HG03175 (cell line): ENCODE results near the gene SLC9C1.

Experiments
- ATAC-seq: cut with Tn5 transposase; IDR thresholded peaks from one replicate; pipeline ENCODE4 v1.9.1; 2021; ENCODE audit warnings: mild to moderate bottlenecking, moderate library complexity; ENCODE audit not compliant: unreplicated experiment

Gene SLC9C1

GRCh38 chr3:112132975-112133448 lies 161.0 kb downstream of the SLC9C1 start, which contains the start of gene GCSAM:
GCSAM (minus strand) TSS chr3:112133248; CDS start chr3:112133120, 128 bp downstream.
- peak; percentile 73 for ATAC-seq

- no peak for ATAC-seq
Measured at GRCh38 chr3:112132554-112132953, 161.5 kb downstream of the SLC9C1 start.

- ATAC-seq = no peak
Measured at GRCh38 chr3:112132088-112132487, 161.9 kb downstream of the SLC9C1 start.

- ATAC-seq = no peak
Measured at GRCh38 chr3:112131111-112131510, 162.9 kb downstream of the SLC9C1 start.

- ATAC-seq = no peak
Measured at GRCh38 chr3:112130638-112130993, 163.4 kb downstream of the SLC9C1 start.

GRCh38 chr3:112129925-112130637 lies 163.9 kb downstream of the SLC9C1 start:
- no peak for ATAC-seq

- peak; percentile 71 for ATAC-seq
Measured at GRCh38 chr3:112128843-112129727, 164.9 kb downstream of the SLC9C1 start.

GRCh38 chr3:112127522-112128494 lies 166.2 kb downstream of the SLC9C1 start:
- peak; percentile 21 for ATAC-seq

GRCh38 chr3:112126511-112126911 lies 167.5 kb downstream of the SLC9C1 start:
- ATAC-seq = no peak

GRCh38 chr3:112124907-112125607 lies 169.0 kb downstream of the SLC9C1 start:
- ATAC-seq = no peak

GRCh38 chr3:112123548-112123947 lies 170.5 kb downstream of the SLC9C1 start:
- no peak for ATAC-seq

- ATAC-seq = no peak
Measured at GRCh38 chr3:112122870-112123269, 171.1 kb downstream of the SLC9C1 start.

- no peak for ATAC-seq
Measured at GRCh38 chr3:112121577-112122547, 172.2 kb downstream of the SLC9C1 start.

- ATAC-seq = no peak
Measured at GRCh38 chr3:112119962-112120836, 173.8 kb downstream of the SLC9C1 start.

- no peak for ATAC-seq
Measured at GRCh38 chr3:112117841-112118571, 176.0 kb downstream of the SLC9C1 start.

- no peak for ATAC-seq
Measured at GRCh38 chr3:112117415-112117814, 176.6 kb downstream of the SLC9C1 start.

GRCh38 chr3:112116748-112117186 lies 177.2 kb downstream of the SLC9C1 start:
- ATAC-seq = no peak
